ENCODE measurements around the gene NETO2. TPM values are rescaled to one million over a fixed set of nuclear protein-coding genes. Genes with fewer than 3 reads are reported as not detected.

The NETO2 gene
- total and polyA plus RNA-seq, 10 of the 15 experiments (the other 5 are each of a cell fraction or from before 2014, with no cell fraction given): 8.5 to 53.1 (median 27.0) TPM

- no peak for DNase-seq (ENCODE audit: low read depth, low spot score)
- peak overlapping the region; percentile 1; the same call in 1 of the 2 replicates for H2AFZ ChIP-seq (ENCODE audit: control insufficient read depth, low read depth, low read length)
- no peaks in the 10 kb centered on the region for H3K27me3 ChIP-seq (replicated peaks in 1 of 2; ENCODE audit: control insufficient read depth in 2 of 2, insufficient read depth in 2 of 2, low read length in 1 of 2)
- intact Hi-C loops (cut with micrococcal nuclease; ENCODE audit: unreplicated experiment) (no loop called here), in situ Hi-C loops (cut with MboI) (no loop called here)
- H3K27ac ChIP-seq (ENCODE audit: control insufficient read depth, insufficient read depth): no peak overlapping the region; the same call in 1 of the 2 replicates
- H3K9me3 ChIP-seq (replicated peaks; ENCODE audit: control insufficient read depth, insufficient read depth, low read length): no peaks in the 10 kb centered on the region; the same call in 2 of the 3 replicates
- ATAC-seq: no peak
- H3K79me2 ChIP-seq (ENCODE audit: control insufficient read depth, insufficient read depth, low read length): no peaks in the 10 kb centered on the region
- ChIA-PET SMC1A (ENCODE audit: uncharacterized antibody, unreplicated experiment) (interaction anchor here (0.8 to 1.4 kb wide), 2 partner anchors 73 to 151 kb away, joined by 4 to 5 read pairs; no protein-coding TSS in a partner anchor), RAD21 (ENCODE audit: unreplicated experiment) (interaction anchor here (0.8 to 1.6 kb wide), 3 partner anchors 12 to 32 kb away, joined by 3 to 5 read pairs (median 4); no protein-coding TSS in a partner anchor), POLR2A (no interaction called here), CTCF (interaction anchor here (0.7 to 1.3 kb wide), 5 partner anchors 12 to 1303 kb away, joined by 3 to 5 read pairs (median 3); partner anchors contain the start of gene NETO2)
- H3K4me3 ChIP-seq: no peak overlapping the region
- TF ChIP-seq KLF5 (IDR thresholded peaks at IDR 0.05; ENCODE audit: partially characterized antibody) (no peak), IKZF1 (conservative IDR thresholded peaks at IDR 0.05) (0 out of 2 replicates have a peak, but pooled peaks have one; percentile 22), JUNB (IDR thresholded peaks at IDR 0.05) (no peak), IKZF2 (IDR thresholded peaks at IDR 0.05) (peak; percentile 21; a peak in 1 of 4 replicates), ATF7 (IDR thresholded peaks at IDR 0.05; ENCODE audit: low read depth) (no peak), MEF2B (IDR thresholded peaks at IDR 0.05; ENCODE audit: partially characterized antibody, poor library complexity, severe bottlenecking) (peak; percentile 20), RELB (IDR thresholded peaks at IDR 0.05; ENCODE audit: low read depth) (0 out of 2 replicates have a peak, but pooled peaks have one; percentile 12), ATF2 (IDR thresholded peaks at IDR 0.05; ENCODE audit: low read length) (no peak), FOXK2 (IDR thresholded peaks at IDR 0.05) (peak; percentile 35; the same call in 1 of the 2 replicates), PAX8 (IDR thresholded peaks at IDR 0.05) (no peak)
- H3K9ac ChIP-seq (ENCODE audit: control insufficient read depth, insufficient read depth, low read length): no peak overlapping the region
- no TSS peak for BruUV-seq (replicated peaks)
- peak overlapping the region; percentile 39; the same call in 1 of the 2 replicates for H3K4me2 ChIP-seq (ENCODE audit: control insufficient read depth, insufficient read depth)
- no peaks in the 10 kb centered on the region for H4K20me1 ChIP-seq (ENCODE audit: control insufficient read depth, insufficient read depth)
- no peaks in the 10 kb centered on the region for H3K36me3 ChIP-seq (ENCODE audit: control insufficient read depth in 2 of 2, insufficient read depth in 2 of 2, low read length in 1 of 2)
- peaks cover 12% of the 10 kb centered on the region for H3K4me1 ChIP-seq (ENCODE audit: control insufficient read depth, insufficient read depth, low read length)
- no peak for FAIRE-seq
- WGBS (ENCODE audit: insufficient coverage, insufficient replicate concordance, low lambda C conversion rate, missing lambda C conversion rate): 0% methylated on average over 1 of the region's 1 CpG
Measured at GRCh38 chr16:47069313-47069712, 74.4 kb downstream of the NETO2 start.

All from GM12878 (cell line).